ENCODE results near the gene ROBO1. TPM values are rescaled to one million over a fixed set of nuclear protein-coding genes. Genes with fewer than 3 reads are reported as not detected.

The ROBO1 gene
- 250 TPM for total RNA-seq (ENCODE audit: unreplicated experiment)
- long read RNA-seq, partial matches to known transcripts, result 5 of 7 reads
- long read RNA-seq, other reads (novel, unspliced or antisense), result 2 of 7 reads

- no peak within 1 kb of the TSS for H3K4me3 Mint-ChIP-seq (ENCODE audit: unreplicated experiment)
- no peaks in the 10 kb centered on the region for H3K36me3 Mint-ChIP-seq (ENCODE audit: low read depth, unreplicated experiment)
- no peak for TF ChIP-seq CTCF (IDR thresholded peaks at IDR 0.05; ENCODE audit: unreplicated experiment)
- peaks cover 8% of the 10 kb centered on the region for H3K27me3 Mint-ChIP-seq (ENCODE audit: unreplicated experiment)
- DNase-seq (ENCODE audit: low spot score), result no peak
- no peak within 1 kb of the TSS for H3K27ac Mint-ChIP-seq (ENCODE audit: unreplicated experiment)
- peaks cover 18% of the 10 kb centered on the region for H3K4me1 Mint-ChIP-seq (ENCODE audit: unreplicated experiment)
- no peaks in the 10 kb centered on the region for H3K9me3 Mint-ChIP-seq (ENCODE audit: unreplicated experiment)
Observed at GRCh38 chr3:79767905-79768267, at the start of gene ROBO1. Gene ROBO1, minus strand, starts transcription at chr3:79767998.

- Mint-ChIP-seq H3K27ac (ENCODE audit: unreplicated experiment) (no peak overlapping the region), H3K9me3 (ENCODE audit: unreplicated experiment) (no peaks in the 10 kb centered on the region), H3K4me3 (ENCODE audit: unreplicated experiment) (no peak overlapping the region), H3K36me3 (ENCODE audit: low read depth, unreplicated experiment) (no peaks in the 10 kb centered on the region), H3K27me3 (ENCODE audit: unreplicated experiment) (peaks cover 2% of the 10 kb centered on the region), H3K4me1 (ENCODE audit: unreplicated experiment) (no peaks in the 10 kb centered on the region)
- no peak for DNase-seq (ENCODE audit: low spot score)
- no peak for TF ChIP-seq CTCF (IDR thresholded peaks at IDR 0.05; ENCODE audit: unreplicated experiment)
Observed at GRCh38 chr3:79817224-79817623, 49.4 kb upstream of the ROBO1 start.

DNA sequence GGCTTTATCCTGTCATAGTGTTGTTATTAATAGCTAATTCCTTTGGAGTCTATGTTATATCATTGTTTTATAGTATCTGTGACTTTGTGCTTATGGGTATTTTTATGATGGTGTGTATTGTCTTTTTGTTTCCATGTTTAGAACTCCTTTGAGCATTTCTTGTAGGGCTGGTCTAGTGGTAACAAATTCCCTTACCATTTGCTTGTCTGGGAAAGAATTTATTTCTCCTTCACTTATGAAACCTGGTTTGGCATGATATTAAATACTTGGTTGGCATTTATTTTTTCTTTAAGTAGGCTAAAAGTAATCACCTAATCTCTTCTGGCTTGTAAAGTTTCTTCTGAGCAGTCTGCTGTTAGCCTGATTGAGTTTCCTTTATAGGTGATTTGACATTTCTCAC, 47.7 kb upstream of the ROBO1 start:
- Mint-ChIP-seq H3K27ac (ENCODE audit: unreplicated experiment) (no peak overlapping the region), H3K36me3 (ENCODE audit: low read depth, unreplicated experiment) (no peaks in the 10 kb centered on the region), H3K4me1 (ENCODE audit: unreplicated experiment) (no peaks in the 10 kb centered on the region), H3K9me3 (ENCODE audit: unreplicated experiment) (no peaks in the 10 kb centered on the region), H3K27me3 (ENCODE audit: unreplicated experiment) (peaks cover 2% of the 10 kb centered on the region), H3K4me3 (ENCODE audit: unreplicated experiment) (no peak overlapping the region)
- DNase-seq (ENCODE audit: low spot score), result no peak
- no peak for TF ChIP-seq CTCF (IDR thresholded peaks at IDR 0.05; ENCODE audit: unreplicated experiment)

DNA sequence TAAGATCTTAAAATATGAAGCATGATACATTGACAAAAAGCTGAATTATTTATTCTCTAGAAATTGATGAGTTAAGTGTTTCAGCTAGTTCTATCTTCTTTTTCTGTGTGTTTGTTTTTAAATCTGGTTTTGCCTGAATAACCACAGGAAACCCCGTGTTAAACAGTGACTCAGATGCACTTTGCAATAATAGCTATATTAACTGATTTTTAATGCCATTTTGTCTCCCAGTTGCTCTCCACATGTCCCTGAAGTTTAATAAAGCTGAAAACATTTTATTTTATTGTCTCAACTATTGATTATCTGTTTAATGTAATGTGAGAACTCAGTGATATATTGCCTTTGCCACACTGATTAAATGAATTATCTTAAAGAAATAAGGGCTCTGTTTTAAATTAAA, 42.8 kb upstream of the ROBO1 start:
- no peaks in the 10 kb centered on the region for H3K27me3 Mint-ChIP-seq (ENCODE audit: unreplicated experiment)
- H3K4me3 Mint-ChIP-seq (ENCODE audit: unreplicated experiment), result no peak overlapping the region
- no peaks in the 10 kb centered on the region for H3K36me3 Mint-ChIP-seq (ENCODE audit: low read depth, unreplicated experiment)
- DNase-seq (ENCODE audit: low spot score), result no peak
- H3K27ac Mint-ChIP-seq (ENCODE audit: unreplicated experiment), result no peak overlapping the region
- H3K9me3 Mint-ChIP-seq (ENCODE audit: unreplicated experiment), result no peaks in the 10 kb centered on the region
- no peaks in the 10 kb centered on the region for H3K4me1 Mint-ChIP-seq (ENCODE audit: unreplicated experiment)
- TF ChIP-seq CTCF (IDR thresholded peaks at IDR 0.05; ENCODE audit: unreplicated experiment), result no peak

DNA sequence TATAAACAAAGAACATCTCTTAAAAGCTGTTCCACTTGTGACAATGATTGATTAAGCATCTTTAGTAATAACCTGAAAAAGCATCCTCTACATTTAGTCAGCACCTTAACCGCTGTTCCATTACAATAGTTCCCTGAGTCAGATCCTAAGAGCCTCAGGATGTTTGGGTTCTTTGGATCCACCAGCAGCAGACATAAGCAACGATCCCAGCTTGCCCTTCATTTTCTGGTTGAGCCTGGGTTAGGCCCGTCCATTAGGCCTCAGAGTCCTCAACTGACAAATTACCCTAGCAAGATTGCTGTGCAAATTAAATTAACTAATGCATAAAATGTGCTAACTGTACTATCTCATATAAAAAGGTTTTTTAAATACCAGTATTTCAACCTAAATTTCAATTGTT, 42.3 kb upstream of the ROBO1 start:
- TF ChIP-seq CTCF (IDR thresholded peaks at IDR 0.05; ENCODE audit: unreplicated experiment), result no peak

More for the DNA sequence above, 42.3 kb upstream of the ROBO1 start:
- no peak overlapping the region for H3K27ac Mint-ChIP-seq (ENCODE audit: unreplicated experiment)
- DNase-seq (ENCODE audit: low spot score), result no peak
- H3K4me1 Mint-ChIP-seq (ENCODE audit: unreplicated experiment), result no peaks in the 10 kb centered on the region
- no peak overlapping the region for H3K4me3 Mint-ChIP-seq (ENCODE audit: unreplicated experiment)
- no peaks in the 10 kb centered on the region for H3K36me3 Mint-ChIP-seq (ENCODE audit: low read depth, unreplicated experiment)
- H3K9me3 Mint-ChIP-seq (ENCODE audit: unreplicated experiment), result no peaks in the 10 kb centered on the region
- no peaks in the 10 kb centered on the region for H3K27me3 Mint-ChIP-seq (ENCODE audit: unreplicated experiment)

Data from endothelial cell (in vitro differentiated cells).